Measurements from ENCODE around the gene GPR151.

GPR151 gene

GRCh38 chr5:146474065-146474464 is 41.9 kb downstream of the GPR151 start:
- Histone ChIP-seq H3K4me1 (ENCODE audit: control insufficient read depth, insufficient read depth, low read length) (no peaks in the 10 kb centered on the region), H3K4me3 (ENCODE audit: low read depth, low read length) (no peak overlapping the region), H3K27ac (ENCODE audit: extremely low read depth, low read depth, low read length) (no peak overlapping the region), H3K9me3 (ENCODE audit: control insufficient read depth, insufficient read depth, low read depth, low read length) (no peaks in the 10 kb centered on the region), H3K36me3 (ENCODE audit: control insufficient read depth in 2 of 2, insufficient read depth in 1 of 2, low read length in 2 of 2) (peaks cover 67 to 77% of the 10 kb centered on the region in 2 experiments)
- TF ChIP-seq ZNF670 (tag by site-specific recombination; IDR thresholded peaks at IDR 0.05; ENCODE audit: low read depth) (no peak), ZNF366 (tag by site-specific recombination; conservative IDR thresholded peaks at IDR 0.05) (no peak), ZNF26 (tag by site-specific recombination; IDR thresholded peaks at IDR 0.05) (no peak), ZNF133 (tag by site-specific recombination; IDR thresholded peaks at IDR 0.05) (no peak), ZBTB49 (tag by site-specific recombination; IDR thresholded peaks at IDR 0.05; ENCODE audit: low read depth) (no peak), KLF9 (tag by site-specific recombination; IDR thresholded peaks at IDR 0.05; ENCODE audit: low read depth) (no peak)
- ChIA-PET POLR2A (no interaction called here), CTCF (interaction anchor here (0.6 kb wide), 1 partner anchor 864 kb away, joined by 3 read pairs; no protein-coding TSS in a partner anchor)

- peaks cover 2% of the 10 kb centered on the region; the same call in 1 of the 2 replicates for H3K4me1 ChIP-seq (ENCODE audit: control insufficient read depth, insufficient read depth, low read length)
- H3K4me3 ChIP-seq (ENCODE audit: low read depth, low read length) = no peak overlapping the region
- H3K27ac ChIP-seq (ENCODE audit: extremely low read depth, low read depth, low read length) = no peak overlapping the region
- H3K9me3 ChIP-seq (ENCODE audit: control insufficient read depth, insufficient read depth, low read depth, low read length) = no peaks in the 10 kb centered on the region
- peaks cover 58 to 75% of the 10 kb centered on the region in 2 experiments for H3K36me3 ChIP-seq (ENCODE audit: control insufficient read depth in 2 of 2, insufficient read depth in 1 of 2, low read length in 2 of 2)
- ChIA-PET POLR2A (interaction anchor here (1.0 kb wide), 1 partner anchor 21 kb away, joined by 3 read pairs; the partner anchor contains the start of gene TCERG1), CTCF (interaction anchor here (0.6 to 1.3 kb wide), 4 partner anchors 10 to 261 kb away, joined by 3 to 4 read pairs (median 4); partner anchors contain the start of gene GPR151)
- TF ChIP-seq ZNF26 (tag by site-specific recombination; IDR thresholded peaks at IDR 0.05) (no peak), YY1 (tag by site-specific recombination; IDR thresholded peaks at IDR 0.05) (no peak), HOXC10 (CRISPR knock-in tag; IDR thresholded peaks at IDR 0.05) (no peak), PRDM6 (tag by site-specific recombination; IDR thresholded peaks at IDR 0.05) (no peak), ZNF544 (tag by site-specific recombination; IDR thresholded peaks at IDR 0.05) (no peak), ZNF571 (tag by site-specific recombination; IDR thresholded peaks at IDR 0.05) (no peak), ZNF354C (tag by site-specific recombination; IDR thresholded peaks at IDR 0.05; ENCODE audit: borderline replicate concordance, low read depth) (no peak)
These were observed 48.2 kb downstream of the GPR151 start for GRCh38 chr5:146467760-146468159.
